ENCODE results near the gene MYH7.

GRCh38 chr14:23396126-23396525 lies 39.3 kb downstream of the MYH7 start:
- TF ChIP-seq ATF1 (CRISPR knock-in tag; IDR thresholded peaks at IDR 0.05) = no peak
- no peak for TF ChIP-seq EMX1 (CRISPR knock-in tag; IDR thresholded peaks at IDR 0.05)
- no peak for TF ChIP-seq CTCF (IDR thresholded peaks at IDR 0.05)
- no peak for TF ChIP-seq MAX (CRISPR knock-in tag; IDR thresholded peaks at IDR 0.05)

Data from WTC11 (cell line).